ENCODE results near the gene ALG13.
"Not testable (repeated sequence)": the region's sequence is repeated elsewhere in the genome, so short reads cannot be mapped to it uniquely, and the experiment has no call there.

Gene ALG13

GRCh38 chrX:111761578-111762135 is 80.7 kb downstream of the ALG13 start:
- no peak for DNase-seq

- DNase-seq = no peak
Observed at GRCh38 chrX:111778591-111778990, 97.6 kb downstream of the ALG13 start.

GRCh38 chrX:111779582-111779981 is 98.6 kb downstream of the ALG13 start:
- no peak for DNase-seq

- no peak for DNase-seq
Observed at GRCh38 chrX:111784667-111785066, 103.7 kb downstream of the ALG13 start.

GRCh38 chrX:111790054-111790453 is 109.1 kb downstream of the ALG13 start:
- DNase-seq = not testable (repeated sequence)

Measured in NCI-H1694 (cell line).